Renal pelvis (tissue), 4 donors: ENCODE measurements around the gene IL37. TPM values are rescaled to one million over a fixed set of nuclear protein-coding genes. Genes with fewer than 3 reads are reported as not detected.
"Not testable (repeated sequence)": the region's sequence is repeated elsewhere in the genome, so short reads cannot be mapped to it uniquely, and the experiment has no call there.

Source experiments
- DNase-seq: peaks from one replicate; pipeline ENCODE4 v3.0.0-alpha.2; 2013
- polyA plus RNA-seq, 3 donors: library from polyadenylated mRNA; unstranded; fragments of 120-200 nt; gene quantifications; one replicate each; pipeline ENCODE4 v1.2.1, GENCODE V29; 2013; ENCODE audit not compliant: insufficient read length in 3 of 3

The IL37 gene
- polyA plus RNA-seq, 3 donors, result not detected

DNA sequence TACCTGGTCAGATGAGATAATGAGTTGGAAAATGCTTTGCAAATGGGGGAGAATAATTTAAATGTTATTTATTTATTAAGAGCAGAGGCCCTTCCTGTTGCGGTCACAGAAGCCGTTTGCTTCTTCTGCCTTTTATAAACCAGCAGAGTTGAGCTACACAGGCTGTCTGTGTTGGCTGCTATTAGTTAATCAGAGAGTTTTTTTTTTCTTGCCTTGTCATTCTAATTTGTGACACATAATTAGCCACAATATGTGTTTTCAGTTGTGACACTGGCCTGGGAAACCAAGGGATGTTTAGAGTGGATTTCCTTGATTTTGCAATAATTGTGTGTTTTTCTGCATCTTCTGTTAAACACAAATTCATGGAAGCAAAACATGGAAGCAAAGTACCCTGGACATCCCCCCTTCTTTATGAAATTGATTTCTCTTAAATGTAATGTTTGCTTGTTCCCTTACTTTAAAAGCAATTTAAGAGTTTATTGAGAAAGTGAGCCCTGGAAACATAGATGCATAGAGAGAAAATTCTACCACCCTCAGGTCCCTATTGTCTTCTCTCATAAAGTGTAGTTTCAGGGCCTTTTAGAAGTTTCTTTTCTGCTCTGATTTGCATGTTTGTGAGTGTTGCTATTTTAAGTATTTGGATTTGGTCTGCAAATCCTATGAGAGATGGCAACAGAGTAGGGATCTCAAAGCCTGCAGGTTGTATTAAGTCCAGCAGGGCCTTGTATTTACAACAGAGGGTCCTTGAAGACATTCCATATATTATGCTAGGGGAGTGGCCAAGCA lies 22.8 kb upstream of the IL37 start:
- DNase-seq, result no peak

GRCh38 chr2:112889976-112890375 lies 21.0 kb upstream of the IL37 start:
- DNase-seq, result no peak

DNA sequence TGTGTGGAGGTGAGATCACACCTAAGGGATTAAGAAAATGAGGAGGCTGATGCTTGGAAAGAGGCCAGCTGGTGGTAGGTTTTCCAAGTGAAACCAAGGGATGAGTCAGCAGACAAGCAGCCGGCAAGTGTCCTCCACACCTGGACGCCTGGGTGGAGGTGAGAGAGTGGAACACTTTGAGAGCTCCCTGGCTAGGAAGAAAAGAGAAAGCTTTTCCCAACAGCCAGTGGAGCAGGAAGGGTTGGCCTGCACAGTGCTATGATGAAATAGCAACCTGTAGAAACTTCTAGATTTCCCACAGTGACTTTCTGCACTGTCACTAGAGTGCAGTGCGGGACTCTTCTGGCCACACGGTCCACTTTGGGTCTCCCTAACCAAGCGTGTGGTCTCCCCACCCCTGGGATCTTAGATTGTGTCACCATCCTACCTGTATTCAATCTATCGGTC lies 19.6 kb upstream of the IL37 start:
- no peak for DNase-seq

DNA sequence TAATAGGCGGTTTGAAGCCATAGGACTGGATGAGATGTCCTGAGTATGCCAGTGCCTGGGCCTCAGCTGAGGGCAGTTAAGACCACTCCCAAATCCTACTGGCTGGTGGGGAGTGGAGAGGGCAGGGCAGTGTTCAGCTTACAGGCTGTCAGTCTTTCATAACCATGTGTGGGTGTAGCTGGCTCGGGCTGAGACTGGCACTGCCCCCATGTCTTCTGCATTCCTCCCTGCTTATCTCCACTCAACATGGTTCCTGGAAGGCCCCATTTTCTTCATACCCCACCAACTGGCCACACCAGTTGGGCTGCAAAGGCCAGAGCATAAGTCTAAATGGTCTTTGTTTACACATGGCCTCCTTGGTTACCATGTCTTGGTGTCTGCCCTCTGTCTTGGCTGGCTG lies 17.2 kb upstream of the IL37 start:
- DNase-seq, result no peak

GRCh38 chr2:112896909-112897623 lies 13.9 kb upstream of the IL37 start:
- DNase-seq, result no peak

- no peak for DNase-seq
These were observed 13.4 kb upstream of the IL37 start for GRCh38 chr2:112897624-112897978.

- DNase-seq, result not testable (repeated sequence)
These were observed 9.4 kb upstream of the IL37 start for GRCh38 chr2:112901431-112902065.

- DNase-seq, result no peak
These were observed 8.1 kb upstream of the IL37 start for GRCh38 chr2:112902816-112903215.

- no peak for DNase-seq
These were observed 6.1 kb upstream of the IL37 start for GRCh38 chr2:112904883-112905282.

DNA sequence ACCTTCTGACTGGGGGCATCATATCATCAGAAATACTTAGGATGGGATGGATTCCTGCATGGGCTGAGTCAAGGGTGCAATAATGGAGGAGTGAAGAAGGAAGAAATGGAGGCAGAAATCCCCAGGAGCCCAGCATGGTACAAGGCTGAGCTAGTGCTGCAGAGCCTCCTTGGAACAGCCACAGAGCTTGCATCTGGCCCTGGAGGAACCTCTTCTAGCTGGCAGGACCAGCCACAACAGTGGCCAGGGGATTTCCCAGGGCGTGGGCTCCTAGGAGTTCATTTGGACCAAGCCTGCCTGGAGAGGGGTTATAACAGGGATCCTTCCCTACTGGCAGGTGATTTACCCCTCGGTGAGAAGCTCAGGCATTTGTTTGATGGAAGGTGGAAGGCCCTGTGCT lies 4.7 kb upstream of the IL37 start:
- DNase-seq, result no peak

DNA sequence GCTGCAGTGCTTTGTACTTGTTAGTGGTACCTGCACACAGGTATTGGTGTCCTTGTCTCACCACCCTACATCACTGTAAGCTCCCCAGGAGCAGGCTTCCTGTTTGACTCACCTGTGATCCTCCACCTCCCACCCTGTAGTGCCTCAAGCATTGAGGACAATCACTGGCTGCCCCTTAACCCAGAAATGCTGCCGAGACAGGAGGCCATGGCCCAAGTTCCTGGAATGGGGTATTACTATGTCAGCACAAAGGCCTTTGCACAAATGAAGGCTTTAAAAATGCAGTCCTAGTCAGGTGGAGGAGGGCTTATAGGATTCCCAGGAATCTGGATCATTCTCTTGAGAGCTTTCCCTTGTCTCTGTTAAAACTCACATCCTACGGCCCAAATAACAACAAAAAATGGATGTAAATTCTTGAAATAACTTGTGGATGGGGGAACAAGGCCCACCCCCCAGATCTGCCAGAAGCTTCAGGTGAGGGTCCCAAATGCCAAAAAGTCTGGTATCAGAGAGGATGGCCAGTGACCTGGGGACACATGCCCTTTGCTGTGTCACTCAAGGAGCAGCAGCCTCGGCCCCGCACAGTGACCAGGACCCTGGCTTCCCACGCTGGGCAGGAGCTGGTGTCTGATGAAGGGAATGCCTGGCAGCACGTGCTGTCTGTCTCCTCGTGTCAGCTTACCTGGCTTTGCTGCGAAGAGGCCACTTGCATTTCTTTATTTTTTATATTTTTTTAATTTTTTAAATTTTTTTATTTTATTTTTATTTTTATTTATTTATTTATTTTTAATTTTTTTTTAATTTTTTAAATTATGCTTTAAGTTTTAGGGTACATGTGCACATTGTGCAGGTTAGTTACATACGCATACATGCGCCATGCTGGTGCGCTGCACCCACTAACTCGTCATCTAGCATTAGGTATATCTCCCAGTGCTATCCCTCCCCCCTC lies 3.7 kb upstream of the IL37 start:
- DNase-seq, result no peak

DNA sequence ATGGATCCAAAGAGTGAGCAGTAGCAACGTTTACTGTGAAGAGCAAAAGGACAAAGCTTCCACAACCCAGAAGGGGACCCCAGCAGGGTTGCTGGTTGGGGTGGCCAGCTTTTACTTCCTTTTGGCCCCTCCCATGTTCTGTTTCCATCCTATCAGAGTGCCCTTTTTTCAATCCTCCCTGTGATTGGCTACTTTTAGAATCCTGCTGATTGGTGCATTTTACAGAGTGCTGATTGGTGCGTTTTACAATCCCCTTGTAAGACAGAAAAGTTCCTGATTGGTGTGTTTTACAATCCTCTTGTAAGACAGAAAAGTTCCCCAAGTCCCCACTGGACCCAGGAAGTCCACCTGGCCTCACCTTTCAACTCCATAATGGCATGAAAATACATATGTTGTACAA lies 2.4 kb upstream of the IL37 start:
- not testable (repeated sequence) for DNase-seq

GRCh38 chr2:112910219-112910618 lies 746 bp upstream of the IL37 start:
- DNase-seq, result no peak

DNA sequence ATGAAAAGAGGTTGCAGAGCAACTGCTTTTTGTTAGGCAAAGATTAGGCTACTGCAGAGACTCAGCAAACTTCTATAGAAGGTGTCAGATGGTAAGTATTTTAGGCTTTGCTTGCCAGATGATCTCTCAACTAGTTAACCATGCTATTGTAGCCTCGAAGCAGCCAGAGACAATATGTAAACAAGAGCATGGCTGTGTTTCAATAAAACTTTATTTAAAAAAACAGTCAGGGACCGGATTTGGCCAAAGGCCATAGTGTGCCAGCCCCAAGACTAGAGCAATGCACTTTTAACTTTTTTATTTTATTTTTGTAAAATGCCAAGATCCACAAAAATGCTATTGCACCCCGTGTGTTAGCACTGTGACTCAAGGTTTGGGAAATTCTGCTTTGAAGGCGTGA lies 1.4 kb downstream of the IL37 start:
- no peak for DNase-seq

GRCh38 chr2:112915300-112916144 lies 4.6 kb downstream of the IL37 start:
- no peak for DNase-seq

DNA sequence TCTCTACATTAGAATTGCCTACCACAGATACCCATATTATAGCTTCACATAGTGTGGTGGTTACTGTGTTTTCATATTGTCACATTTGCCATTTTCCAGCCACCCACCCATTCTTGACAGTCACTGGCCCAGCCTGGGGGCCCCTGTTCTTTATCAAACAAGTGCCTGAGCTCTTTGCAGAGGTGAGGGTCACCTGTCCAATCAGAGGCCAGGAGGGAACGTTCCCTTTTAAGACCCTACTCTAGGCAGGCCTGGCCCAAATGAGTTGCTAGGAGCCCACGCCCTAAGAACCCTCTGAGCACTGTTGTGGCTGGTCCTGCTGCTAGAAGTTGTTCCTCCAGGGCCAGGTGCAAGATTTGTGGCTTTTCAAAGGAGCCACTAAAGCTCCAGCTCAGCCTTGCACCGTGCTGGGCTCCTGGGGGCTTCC lies 5.2 kb downstream of the IL37 start:
- DNase-seq, result no peak

DNA sequence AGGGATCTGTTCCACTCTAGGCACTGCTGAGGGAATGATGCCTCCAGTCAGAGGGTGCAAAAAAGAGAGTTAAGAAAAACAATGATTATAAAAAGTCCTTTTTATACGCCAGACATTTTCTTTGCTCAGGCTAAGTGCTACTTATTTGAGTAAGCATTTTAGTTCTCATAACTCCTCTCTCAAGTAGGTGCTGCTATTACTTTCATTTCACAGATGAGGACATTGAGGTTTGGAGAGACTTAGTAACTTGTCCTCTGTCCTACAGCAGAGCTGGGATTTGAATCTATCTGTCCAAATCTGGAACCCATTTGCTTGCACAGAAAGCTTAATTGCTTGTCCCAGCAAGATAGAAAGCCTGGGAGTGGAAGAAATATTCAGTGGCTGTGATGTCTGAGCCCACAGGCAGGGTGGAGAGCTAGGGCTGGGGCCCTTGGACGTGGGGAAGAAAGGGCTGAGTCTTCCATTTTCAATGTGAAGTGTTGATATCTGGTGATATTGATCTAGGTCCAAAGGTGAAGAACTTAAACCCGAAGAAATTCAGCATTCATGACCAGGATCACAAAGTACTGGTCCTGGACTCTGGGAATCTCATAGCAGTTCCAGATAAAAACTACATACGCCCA lies 5.8 kb downstream of the IL37 start:
- DNase-seq, result no peak

GRCh38 chr2:112917856-112918255 lies 6.9 kb downstream of the IL37 start:
- no peak for DNase-seq

DNA sequence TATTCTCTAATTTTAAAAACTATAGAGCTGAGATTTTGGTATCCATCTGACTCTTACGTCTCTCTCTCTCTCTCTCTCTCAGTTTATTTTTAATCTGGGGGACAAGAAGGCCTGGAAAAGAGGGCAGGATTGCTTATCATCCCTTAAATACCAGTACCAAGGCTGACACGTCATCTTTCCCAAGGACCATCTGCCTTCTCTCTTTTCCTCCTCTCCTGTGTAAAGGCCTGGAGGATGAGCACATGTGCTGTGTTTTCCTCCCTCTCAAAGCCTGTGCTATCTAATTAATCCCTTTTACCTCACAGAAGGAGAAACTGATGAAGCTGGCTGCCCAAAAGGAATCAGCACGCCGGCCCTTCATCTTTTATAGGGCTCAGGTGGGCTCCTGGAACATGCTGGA lies 7.3 kb downstream of the IL37 start:
- DNase-seq, result no peak

DNA sequence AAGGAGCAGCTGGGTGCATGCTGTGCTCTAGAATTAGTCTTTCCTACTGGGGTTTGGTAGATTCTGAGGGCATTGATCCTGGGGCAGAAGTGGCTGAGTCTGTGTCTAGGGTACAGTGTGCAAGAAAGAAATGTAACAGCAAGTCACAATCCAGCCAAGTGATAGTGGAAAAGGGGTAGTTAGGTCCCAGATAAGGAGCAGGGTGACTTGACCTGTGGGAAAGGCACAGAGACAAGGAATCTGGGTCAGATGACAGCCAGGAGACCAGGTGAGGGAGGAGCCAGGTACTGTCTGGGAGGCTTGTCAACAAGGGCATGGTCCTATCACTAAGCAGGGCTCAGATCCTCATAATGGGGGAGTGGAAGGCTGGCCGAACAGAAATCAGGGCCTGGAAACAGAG lies 8.1 kb downstream of the IL37 start:
- DNase-seq, result no peak
